ENCODE data around the gene CYB561A3.

CYB561A3 gene

GRCh38 chr11:61378713-61379313 lies 17.1 kb upstream of the CYB561A3 start:
- no peak for TF ChIP-seq CTCF (IDR thresholded peaks at IDR 0.05; ENCODE audit: low read depth, low read length, missing control alignments)
- peak; percentile 59 for DNase-seq (ENCODE audit: extremely low read depth, low read depth)
- no peak overlapping the region for H3K4me3 ChIP-seq (replicated peaks; ENCODE audit: low read depth, low read length)

GRCh38 chr11:61377461-61378160 lies 15.9 kb upstream of the CYB561A3 start:
- no peak for DNase-seq (ENCODE audit: extremely low read depth, low read depth)
- H3K4me3 ChIP-seq (replicated peaks; ENCODE audit: low read depth, low read length): no peak overlapping the region
- no peak for TF ChIP-seq CTCF (IDR thresholded peaks at IDR 0.05; ENCODE audit: low read depth, low read length, missing control alignments)

- no peak for DNase-seq (ENCODE audit: extremely low read depth, low read depth)
- no peak for TF ChIP-seq CTCF (IDR thresholded peaks at IDR 0.05; ENCODE audit: low read depth, low read length, missing control alignments)
- H3K4me3 ChIP-seq (replicated peaks; ENCODE audit: low read depth, low read length): no peak overlapping the region
Measured at GRCh38 chr11:61375761-61376108, 14.1 kb upstream of the CYB561A3 start.

- no peak for DNase-seq (ENCODE audit: extremely low read depth, low read depth)
- TF ChIP-seq CTCF (IDR thresholded peaks at IDR 0.05; ENCODE audit: low read depth, low read length, missing control alignments): no peak
- H3K4me3 ChIP-seq (replicated peaks; ENCODE audit: low read depth, low read length): no peak overlapping the region
Measured at GRCh38 chr11:61372659-61373420, 11.2 kb upstream of the CYB561A3 start.

- DNase-seq (ENCODE audit: extremely low read depth, low read depth): no peak
- TF ChIP-seq CTCF (IDR thresholded peaks at IDR 0.05; ENCODE audit: low read depth, low read length, missing control alignments): no peak
- H3K4me3 ChIP-seq (replicated peaks; ENCODE audit: low read depth, low read length): no peak overlapping the region
Measured at GRCh38 chr11:61370349-61371005, 8.8 kb upstream of the CYB561A3 start.

GRCh38 chr11:61369372-61370348 lies 8.0 kb upstream of the CYB561A3 start:
- no peak overlapping the region for H3K4me3 ChIP-seq (replicated peaks; ENCODE audit: low read depth, low read length)
- no peak for TF ChIP-seq CTCF (IDR thresholded peaks at IDR 0.05; ENCODE audit: low read depth, low read length, missing control alignments)
- DNase-seq (ENCODE audit: extremely low read depth, low read depth): no peak

All from HFF-Myc (cell line).